PC-9 (cell line): ENCODE data around the gene CABCOCO1. TPM values are rescaled to one million over a fixed set of nuclear protein-coding genes. Genes with fewer than 3 reads are reported as not detected.

Source experiments
- BruUV-seq: library from RNA; stranded (reverse); fragments of 400-500 nt; replicated peaks from 2 replicates; lab custom pipeline; 2021; lab: Mats Ljungman, UMichigan
- CTCF ChIA-PET: fragments of 300-600 bp; sonication (Branson Sonifier 250); formaldehyde crosslinking; loops from one replicate; lab custom pipeline; 2022; ENCODE audit warnings: antibody characterized with exemption; lab: Charles Lee
- POLR2A ChIA-PET: fragments of 300-600 bp; sonication (Branson Sonifier 250); formaldehyde crosslinking; loops from one replicate; lab custom pipeline; 2022; ENCODE audit warnings: antibody characterized with exemption; ENCODE audit not compliant: unreplicated experiment; lab: Charles Lee
- DNase-seq, 2 experiments: peaks; one replicate each; pipeline versions ENCODE4 v3.0.0 to v3.0.0-alpha.2; 2015 to 2022; ENCODE audit warnings: mixed read lengths in 1 of 2
- H2AFZ ChIP-seq: fragments of 200-600 bp; sonication (generic); 2 replicates; pipeline ENCODE4 v1.8.1; 2017; ENCODE audit warnings: antibody characterized with exemption
- H3F3A ChIP-seq: fragments of 200-600 bp; sonication (generic); 2 replicates; pipeline ENCODE4 v1.8.1; 2017; ENCODE audit warnings: antibody characterized with exemption, mild to moderate bottlenecking, low read depth; ENCODE audit not compliant: insufficient read depth
- H3K27ac ChIP-seq: fragments of 200-600 bp; sonication (generic); 2 replicates; pipeline ENCODE4 v1.6.1; 2016; ENCODE audit warnings: mixed run types
- H3K27me3 ChIP-seq: fragments of 200-600 bp; sonication (generic); 2 replicates; pipeline ENCODE4 v1.6.1; 2016; ENCODE audit warnings: low read depth, mixed run types; ENCODE audit not compliant: insufficient read depth
- H3K36me3 ChIP-seq: fragments of 200-600 bp; sonication (generic); 2 replicates; pipeline ENCODE4 v1.6.1; 2016; ENCODE audit warnings: low read depth, mixed run types
- H3K4me1 ChIP-seq: fragments of 200-600 bp; sonication (generic); replicated peaks from 2 replicates; pipeline ENCODE4 v1.6.1; 2016; ENCODE audit warnings: mixed run types; ENCODE audit not compliant: insufficient read depth
- H3K4me2 ChIP-seq: fragments of 200-600 bp; sonication (generic); 2 replicates; pipeline ENCODE4 v1.6.1; 2017; ENCODE audit warnings: mixed run types
- H3K4me3 ChIP-seq: fragments of 200-600 bp; sonication (generic); 2 replicates; pipeline ENCODE4 v1.6.1; 2016; ENCODE audit warnings: mixed run types
- H3K79me2 ChIP-seq: fragments of 200-600 bp; sonication (generic); 2 replicates; pipeline ENCODE4 v1.6.1; 2017; ENCODE audit warnings: low read depth, mixed run types
- H3K9me2 ChIP-seq: fragments of 200-600 bp; sonication (generic); 2 replicates; pipeline ENCODE4 v1.8.1; 2017; ENCODE audit warnings: mild to moderate bottlenecking; ENCODE audit not compliant: insufficient read depth
- H3K9me3 ChIP-seq: fragments of 200-600 bp; sonication (generic); 2 replicates; pipeline ENCODE4 v1.8.1; 2016; ENCODE audit warnings: low read depth; ENCODE audit not compliant: insufficient read depth
- H4K20me1 ChIP-seq: fragments of 200-600 bp; sonication (generic); 2 replicates; pipeline ENCODE4 v1.8.1; 2017; ENCODE audit not compliant: insufficient read depth
- CTCF ChIP-seq: fragments of 200-600 bp; sonication (generic); conservative IDR thresholded peaks from 2 replicates; pipeline ENCODE4 v1.6.1; 2017; ENCODE audit warnings: mixed run types, antibody characterized with exemption, mild to moderate bottlenecking, moderate library complexity
- EZH2 ChIP-seq: fragments of 200-600 bp; sonication (generic); IDR thresholded peaks from 2 replicates; pipeline ENCODE4 v1.8.0; 2017; ENCODE audit warnings: antibody characterized with exemption, low read depth
- intact Hi-C: fragments of 100-400 bp; cut with micrococcal nuclease; formaldehyde crosslinking; loops from one replicate; pipeline ENCODE4 v1.10.0; 2022; ENCODE audit not compliant: unreplicated experiment
- total RNA-seq: library from RNA; stranded (reverse); gene quantifications from 2 replicates; pipeline ENCODE4 v1.2.3, GENCODE V29; 2021

Gene CABCOCO1
- total RNA-seq, 1 experiment from 2014 or later: not detected

GRCh38 chr10:61774031-61774430, 111.3 kb downstream of the CABCOCO1 start:
- H3K4me2 ChIP-seq: no peak overlapping the region
- H3K79me2 ChIP-seq: no peaks in the 10 kb centered on the region
- H3K36me3 ChIP-seq: no peaks in the 10 kb centered on the region
- DNase-seq: no peak
- intact Hi-C loops: no loop called here
- no peak overlapping the region for H3K27ac ChIP-seq
- no peak for TF ChIP-seq EZH2
- TF ChIP-seq CTCF: no peak
- CTCF ChIA-PET: no interaction called here
- no peaks in the 10 kb centered on the region for H4K20me1 ChIP-seq
- POLR2A ChIA-PET: no interaction called here
- no peaks in the 10 kb centered on the region for H3K27me3 ChIP-seq
- no peaks in the 10 kb centered on the region for H3F3A ChIP-seq
- H3K4me1 ChIP-seq: no peaks in the 10 kb centered on the region
- H3K9me2 ChIP-seq: no peaks in the 10 kb centered on the region
- no peaks in the 10 kb centered on the region for H3K9me3 ChIP-seq
- no TSS peak for BruUV-seq
- no peak overlapping the region for H2AFZ ChIP-seq
- no peak overlapping the region for H3K4me3 ChIP-seq

- ChIA-PET POLR2A (no interaction called here), CTCF (no interaction called here)
- H3K27me3 ChIP-seq: no peaks in the 10 kb centered on the region
- H3K27ac ChIP-seq: no peak overlapping the region
- H3F3A ChIP-seq: no peaks in the 10 kb centered on the region
- H4K20me1 ChIP-seq: no peaks in the 10 kb centered on the region
- H3K4me3 ChIP-seq: no peak overlapping the region
- no peak overlapping the region for H3K4me2 ChIP-seq
- H3K9me2 ChIP-seq: no peaks in the 10 kb centered on the region
- H3K79me2 ChIP-seq: no peaks in the 10 kb centered on the region
- no peak overlapping the region for H2AFZ ChIP-seq
- H3K9me3 ChIP-seq: no peaks in the 10 kb centered on the region
- intact Hi-C loops: no loop called here
- no peaks in the 10 kb centered on the region for H3K36me3 ChIP-seq
- H3K4me1 ChIP-seq: no peaks in the 10 kb centered on the region
- no TSS peak for BruUV-seq
- no peak for DNase-seq
- TF ChIP-seq EZH2: no peak
- TF ChIP-seq CTCF: no peak
Measured at GRCh38 chr10:61775111-61775510, 112.4 kb downstream of the CABCOCO1 start.

- H3K27me3 ChIP-seq: no peaks in the 10 kb centered on the region
- intact Hi-C loops: no loop called here
- no peaks in the 10 kb centered on the region for H3K9me3 ChIP-seq
- TF ChIP-seq CTCF (no peak), EZH2 (no peak)
- no peak overlapping the region for H3K27ac ChIP-seq
- no peak overlapping the region for H3K4me2 ChIP-seq
- H3K79me2 ChIP-seq: no peaks in the 10 kb centered on the region
- H3F3A ChIP-seq: no peaks in the 10 kb centered on the region
- H2AFZ ChIP-seq: peak overlapping the region; percentile 53; the same call in 1 of the 2 replicates
- no peak for DNase-seq
- ChIA-PET POLR2A (no interaction called here), CTCF (no interaction called here)
- H3K4me1 ChIP-seq: peaks cover 3% of the 10 kb centered on the region
- no peaks in the 10 kb centered on the region for H4K20me1 ChIP-seq
- no TSS peak for BruUV-seq
- H3K4me3 ChIP-seq: no peak overlapping the region
- H3K9me2 ChIP-seq: no peaks in the 10 kb centered on the region
- H3K36me3 ChIP-seq: no peaks in the 10 kb centered on the region
Measured at GRCh38 chr10:61776615-61777266, 114.0 kb downstream of the CABCOCO1 start.
